ENCODE data around the gene SOCS1. TPM values are rescaled to one million over a fixed set of nuclear protein-coding genes. Genes with fewer than 3 reads are reported as not detected.

The SOCS1 gene
- total RNA-seq, 2 experiments from 2014 or later = 71.3 to 71.4 TPM

DNA sequence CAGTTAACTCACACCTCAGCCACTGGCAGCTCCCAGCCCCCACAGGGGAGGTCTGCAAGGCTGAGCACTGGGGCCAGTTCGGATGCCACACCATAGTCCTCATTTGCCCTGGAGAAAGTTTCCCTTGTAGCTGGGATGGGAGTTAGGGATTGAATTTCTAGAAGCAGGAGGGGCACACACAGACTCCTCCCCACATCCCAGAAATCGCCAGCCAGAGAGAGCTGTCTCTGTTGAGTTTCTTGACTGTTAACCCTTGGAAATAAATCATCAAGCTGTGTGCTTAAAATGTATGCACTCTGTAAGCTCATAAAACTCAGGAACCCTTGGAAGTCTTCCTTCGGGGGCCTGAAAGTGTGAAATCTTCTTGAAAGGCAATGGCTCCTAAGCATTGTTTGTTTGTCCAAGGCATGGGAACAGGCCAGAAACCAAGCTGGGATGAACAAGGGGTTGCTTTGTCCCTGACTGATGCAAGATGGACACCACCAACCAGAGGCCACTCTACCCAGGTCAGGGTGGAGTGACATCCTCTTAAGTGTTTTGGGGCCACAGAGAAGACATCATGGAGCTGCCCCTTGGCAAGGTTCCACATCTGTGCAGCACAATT is 17.8 kb upstream of the SOCS1 start:
- H3K9me3 ChIP-seq (ENCODE audit: control insufficient read depth in 1 of 2, insufficient read depth in 1 of 2, low read length in 2 of 2) = no peaks in the 10 kb centered on the region
- CTCF ChIA-PET = interaction anchor here (1.0 kb wide), 1 partner anchor 229 kb away, joined by 3 read pairs; no protein-coding TSS in a partner anchor
- ATAC-seq (ENCODE audit: poor library complexity) (no peak), DNase-seq (no peak)
- Mint-ChIP-seq H3K4me1 (ENCODE audit: low read depth) (no peaks in the 10 kb centered on the region), H3K27me3 (no peaks in the 10 kb centered on the region), H3K9me3 (no peaks in the 10 kb centered on the region), H3K36me3 (ENCODE audit: low read depth) (no peaks in the 10 kb centered on the region), H3K4me3 (no peak overlapping the region), H3K27ac (no peak overlapping the region)
- no peaks in the 10 kb centered on the region for H3K4me1 ChIP-seq (ENCODE audit: insufficient read depth, low read length)
- no peak overlapping the region for H3K4me3 ChIP-seq (ENCODE audit: low read length)
- intact Hi-C loops (cut with DNase I, micrococcal nuclease) = no loop called here
- H3K27me3 ChIP-seq (ENCODE audit: control insufficient read depth in 1 of 2, insufficient read depth in 2 of 2, low read length in 2 of 2) = no peaks in the 10 kb centered on the region
- no peaks in the 10 kb centered on the region for H3K36me3 ChIP-seq (ENCODE audit: insufficient read depth, low read length)
- no peak for TF ChIP-seq CTCF (IDR thresholded peaks at IDR 0.05)
- H3K27ac ChIP-seq (ENCODE audit: low read depth in 1 of 2, low read length in 2 of 2) = no peak overlapping the region
- POLR2A ChIA-PET = interaction anchor here (0.5 kb wide), 1 partner anchor 20 kb away, joined by 4 read pairs; no protein-coding TSS in a partner anchor

- H3K4me3 ChIP-seq (ENCODE audit: low read length) = no peak within 1 kb of the TSS
- no peaks in the 10 kb centered on the region for H3K9me3 Mint-ChIP-seq
- H3K27me3 Mint-ChIP-seq = no peaks in the 10 kb centered on the region
- H3K27ac Mint-ChIP-seq = no peak within 1 kb of the TSS
- ATAC-seq (ENCODE audit: poor library complexity) (no peak), DNase-seq (no peak)
- H3K36me3 Mint-ChIP-seq (ENCODE audit: low read depth) = no peaks in the 10 kb centered on the region
- H3K36me3 ChIP-seq (ENCODE audit: insufficient read depth, low read length) = no peaks in the 10 kb centered on the region
- H3K4me1 Mint-ChIP-seq (ENCODE audit: low read depth) = no peaks in the 10 kb centered on the region
- no peak within 1 kb of the TSS for H3K27ac ChIP-seq (ENCODE audit: low read depth in 1 of 2, low read length in 2 of 2)
- H3K4me1 ChIP-seq (ENCODE audit: insufficient read depth, low read length) = no peaks in the 10 kb centered on the region
- H3K27me3 ChIP-seq (ENCODE audit: control insufficient read depth in 1 of 2, insufficient read depth in 2 of 2, low read length in 2 of 2) = no peaks in the 10 kb centered on the region
- ChIA-PET CTCF (no interaction called here), POLR2A (no interaction called here)
- no peaks in the 10 kb centered on the region for H3K9me3 ChIP-seq (ENCODE audit: control insufficient read depth in 1 of 2, insufficient read depth in 1 of 2, low read length in 2 of 2)
- intact Hi-C loops (cut with DNase I, micrococcal nuclease) = no loop called here
- no peak within 1 kb of the TSS for H3K4me3 Mint-ChIP-seq
- no peak for TF ChIP-seq CTCF (IDR thresholded peaks at IDR 0.05)
Observed at GRCh38 chr16:11272921-11273720, 17.1 kb upstream of the SOCS1 start, which contains the start of gene PRM3. PRM3 (minus strand) TSS chr16:11273629; CDS start chr16:11273595, 34 bp downstream.

- CTCF ChIA-PET = no interaction called here
- Mint-ChIP-seq H3K4me3 (no peak overlapping the region), H3K27me3 (no peaks in the 10 kb centered on the region), H3K4me1 (ENCODE audit: low read depth) (no peaks in the 10 kb centered on the region), H3K9me3 (no peaks in the 10 kb centered on the region), H3K27ac (no peak overlapping the region), H3K36me3 (ENCODE audit: low read depth) (no peaks in the 10 kb centered on the region)
- ATAC-seq (ENCODE audit: poor library complexity) = no peak
- no peak for TF ChIP-seq CTCF (IDR thresholded peaks at IDR 0.05)
- no peak for DNase-seq
- Histone ChIP-seq H3K36me3 (ENCODE audit: insufficient read depth, low read length) (no peaks in the 10 kb centered on the region), H3K4me3 (ENCODE audit: low read length) (no peak overlapping the region), H3K4me1 (ENCODE audit: insufficient read depth, low read length) (no peaks in the 10 kb centered on the region), H3K27ac (ENCODE audit: low read depth in 1 of 2, low read length in 2 of 2) (no peak overlapping the region), H3K27me3 (ENCODE audit: control insufficient read depth in 1 of 2, insufficient read depth in 2 of 2, low read length in 2 of 2) (no peaks in the 10 kb centered on the region), H3K9me3 (ENCODE audit: control insufficient read depth in 1 of 2, insufficient read depth in 1 of 2, low read length in 2 of 2) (no peaks in the 10 kb centered on the region)
- intact Hi-C loops (cut with DNase I, micrococcal nuclease) = no loop called here
- POLR2A ChIA-PET = no interaction called here
Observed at GRCh38 chr16:11272484-11272883, 16.5 kb upstream of the SOCS1 start.

Measured in CD4-positive, alpha-beta T cell (primary cell).